HEK293 (cell line): ENCODE results near the gene PC.
A peak's percentile ranks its signal among the peaks of the same experiment; 100 is the strongest.

Experiments used
- CTCF ChIA-PET: fragments of 350-600 bp; formaldehyde crosslinking; extraction: SDS; loops from one replicate; lab custom pipeline; 2021; ENCODE audit warnings: antibody characterized with exemption; lab: Yijun Ruan, JAX
- POLR2A ChIA-PET: fragments of 300-600 bp; formaldehyde crosslinking; extraction: SDS; loops from one replicate; lab custom pipeline; 2020; ENCODE audit warnings: antibody characterized with exemption, inconsistent platforms; lab: Yijun Ruan, JAX
- H3K27ac ChIP-seq: fragments of 200-500 bp; sonication (Bioruptor generic); 2 replicates; pipeline ENCODE4 v1.5.1; 2014; ENCODE audit warnings: low read depth, low read length, control low read depth, inconsistent platforms; ENCODE audit errors: extremely low read depth
- H3K36me3 ChIP-seq, 2 experiments: fragments of 200-500 bp in 1 of 2; sonication (Bioruptor generic) in 1 of 2; 1 replicate in 1 of 2; 2 replicates in 1 of 2; pipeline ENCODE4 v1.5.1; 2014 to 2017; ENCODE audit warnings: inconsistent platforms in 2 of 2, low read length in 2 of 2; ENCODE audit not compliant: control insufficient read depth in 2 of 2, insufficient read depth in 1 of 2
- H3K4me1 ChIP-seq: fragments of 200-500 bp; sonication (Bioruptor generic); 2 replicates; pipeline ENCODE4 v1.5.1; 2014; ENCODE audit warnings: mild to moderate bottlenecking, low read length, inconsistent platforms; ENCODE audit not compliant: control insufficient read depth, insufficient read depth
- H3K4me3 ChIP-seq: 2 replicates; pipeline ENCODE4 v1.5.1; 2011; ENCODE audit warnings: low read depth, mild to moderate bottlenecking, control low read depth, low read length, moderate library complexity
- H3K9me3 ChIP-seq: fragments of 200-500 bp; sonication (Bioruptor generic); 2 replicates; pipeline ENCODE4 v1.5.1; 2014; ENCODE audit warnings: low read depth, low read length, inconsistent platforms; ENCODE audit not compliant: control insufficient read depth, insufficient read depth
- FEZF1 ChIP-seq: fragments of 450-650 bp; formaldehyde crosslinking; IDR thresholded peaks from 2 replicates; pipeline ENCODE4 v1.5.1; 2016; ENCODE audit warnings: missing biosample characterization, missing genetic modification characterization
- GLIS1 ChIP-seq: fragments of 450-650 bp; formaldehyde crosslinking; IDR thresholded peaks from 2 replicates; pipeline ENCODE4 v1.5.1; 2016; ENCODE audit warnings: missing biosample characterization, missing genetic modification characterization
- INSM2 ChIP-seq: fragments of 450-650 bp; formaldehyde crosslinking; IDR thresholded peaks from 2 replicates; pipeline ENCODE4 v1.5.1; 2016; ENCODE audit warnings: missing biosample characterization, missing genetic modification characterization
- KLF1 ChIP-seq: fragments of 450-650 bp; formaldehyde crosslinking; IDR thresholded peaks from 2 replicates; pipeline ENCODE4 v1.5.1; 2016; ENCODE audit warnings: missing biosample characterization, missing genetic modification characterization
- MYNN ChIP-seq: fragments of 450-650 bp; formaldehyde crosslinking; IDR thresholded peaks from 2 replicates; pipeline ENCODE4 v1.5.1; 2016; ENCODE audit warnings: missing biosample characterization, missing genetic modification characterization, borderline replicate concordance
- PBX3 ChIP-seq: sonication (generic); formaldehyde crosslinking; IDR thresholded peaks from 2 replicates; pipeline ENCODE4 v1.8.1; 2022; ENCODE audit warnings: mild to moderate bottlenecking, moderate library complexity, missing genetic modification reagents
- PRDM6 ChIP-seq: fragments of 450-650 bp; formaldehyde crosslinking; IDR thresholded peaks from 2 replicates; pipeline ENCODE4 v1.5.1; 2017; ENCODE audit warnings: missing biosample characterization, missing genetic modification characterization
- REPIN1 ChIP-seq: fragments of 450-650 bp; formaldehyde crosslinking; IDR thresholded peaks from 2 replicates; pipeline ENCODE4 v1.5.1; 2017; ENCODE audit warnings: missing biosample characterization, missing genetic modification characterization, low read depth
- SP7 ChIP-seq: fragments of 450-650 bp; formaldehyde crosslinking; IDR thresholded peaks from 2 replicates; pipeline ENCODE4 v1.5.1; 2016; ENCODE audit warnings: missing biosample characterization, missing genetic modification characterization
- ZFHX2 ChIP-seq: fragments of 450-650 bp; formaldehyde crosslinking; conservative IDR thresholded peaks from 2 replicates; pipeline ENCODE4 v1.5.1; 2016; ENCODE audit warnings: missing biosample characterization, missing genetic modification characterization
- ZNF114 ChIP-seq: fragments of 450-650 bp; formaldehyde crosslinking; IDR thresholded peaks from 2 replicates; pipeline ENCODE4 v1.5.0; 2017; ENCODE audit warnings: missing biosample characterization, missing genetic modification characterization
- ZNF146 ChIP-seq: fragments of 450-650 bp; formaldehyde crosslinking; IDR thresholded peaks from 2 replicates; pipeline ENCODE4 v1.5.1; 2016; ENCODE audit warnings: missing biosample characterization, missing genetic modification characterization
- ZNF23 ChIP-seq: fragments of 450-650 bp; formaldehyde crosslinking; IDR thresholded peaks from 2 replicates; pipeline ENCODE4 v1.5.1; 2016; ENCODE audit warnings: missing biosample characterization, missing genetic modification characterization, borderline replicate concordance
- ZNF354C ChIP-seq: fragments of 450-650 bp; formaldehyde crosslinking; IDR thresholded peaks from 2 replicates; pipeline ENCODE4 v1.5.1; 2016; ENCODE audit warnings: missing biosample characterization, missing genetic modification characterization, low read depth, borderline replicate concordance
- ZNF521 ChIP-seq: fragments of 450-650 bp; formaldehyde crosslinking; IDR thresholded peaks from 2 replicates; pipeline ENCODE4 v1.5.1; 2017; ENCODE audit warnings: missing biosample characterization, mild to moderate bottlenecking, missing genetic modification characterization
- ZNF555 ChIP-seq: fragments of 450-650 bp; formaldehyde crosslinking; conservative IDR thresholded peaks from 2 replicates; pipeline ENCODE4 v1.5.1; 2017; ENCODE audit warnings: missing biosample characterization, mild to moderate bottlenecking, missing genetic modification characterization, inconsistent platforms
- ZNF658 ChIP-seq: fragments of 450-650 bp; formaldehyde crosslinking; IDR thresholded peaks from 2 replicates; pipeline ENCODE4; 2016; ENCODE audit warnings: missing biosample characterization, missing genetic modification characterization
- ZSCAN18 ChIP-seq: fragments of 450-650 bp; formaldehyde crosslinking; IDR thresholded peaks from 2 replicates; pipeline ENCODE4 v1.5.1; 2016; ENCODE audit warnings: missing biosample characterization, missing genetic modification characterization
- ZSCAN30 ChIP-seq: fragments of 450-650 bp; IDR thresholded peaks from 2 replicates; pipeline ENCODE4 v1.5.1; 2018; ENCODE audit warnings: missing biosample characterization, mild to moderate bottlenecking, missing genetic modification characterization, moderate library complexity

Gene PC

GRCh38 chr11:66867425-66868040 lies 90.7 kb downstream of the PC start:
- no peaks in the 10 kb centered on the region for H3K9me3 ChIP-seq
- H3K4me1 ChIP-seq: no peaks in the 10 kb centered on the region
- CTCF ChIA-PET: interaction anchor here (1.1 kb wide), 1 partner anchor 13 kb away, joined by 4 read pairs; no protein-coding TSS in a partner anchor
- peaks cover 0 to 26% of the 10 kb centered on the region in 2 experiments; a peak in 1 of 3 replicates for H3K36me3 ChIP-seq
- no peak for TF ChIP-seq PBX3 (CRISPR knock-in tag)
- no peak for TF ChIP-seq REPIN1 (tag by site-specific recombination)
- TF ChIP-seq ZNF23 (tag by site-specific recombination): no peak
- no peak for TF ChIP-seq PRDM6 (tag by site-specific recombination)
- no peak for TF ChIP-seq INSM2 (tag by site-specific recombination)
- TF ChIP-seq ZNF354C (tag by site-specific recombination): no peak
- no peak for TF ChIP-seq ZNF146 (tag by site-specific recombination)
- no peak for TF ChIP-seq ZNF658 (tag by site-specific recombination)
- TF ChIP-seq FEZF1 (tag by site-specific recombination): no peak
- TF ChIP-seq ZSCAN30 (tag by site-specific recombination): no peak
- no peak for TF ChIP-seq GLIS1
- TF ChIP-seq KLF1 (tag by site-specific recombination): no peak
- TF ChIP-seq ZNF521: no peak
- no peak for TF ChIP-seq MYNN (tag by site-specific recombination)
- no peak for TF ChIP-seq SP7 (tag by site-specific recombination)
- no peak for TF ChIP-seq ZSCAN18 (tag by site-specific recombination)
- no peak for TF ChIP-seq ZNF555 (tag by site-specific recombination)
- H3K27ac ChIP-seq: no peak overlapping the region
- POLR2A ChIA-PET: interaction anchor here (1.1 kb wide), 1 partner anchor 24 kb away, joined by 3 read pairs; the partner anchor contains the start of gene RCE1
- no peak overlapping the region for H3K4me3 ChIP-seq

GRCh38 chr11:66866511-66866986 lies 91.6 kb downstream of the PC start:
- no peak overlapping the region for H3K27ac ChIP-seq
- POLR2A ChIA-PET: no interaction called here
- H3K4me3 ChIP-seq: no peak overlapping the region
- H3K36me3 ChIP-seq: peaks cover 0 to 24% of the 10 kb centered on the region in 2 experiments; a peak in 1 of 3 replicates
- H3K9me3 ChIP-seq: no peaks in the 10 kb centered on the region
- TF ChIP-seq ZFHX2 (tag by site-specific recombination) (0 out of 2 replicates have a peak, but pooled peaks have one; percentile 25), ZNF114 (tag by site-specific recombination) (no peak)
- CTCF ChIA-PET: interaction anchor here (0.7 to 1.1 kb wide), 2 partner anchors 14 to 19 kb away, joined by 4 read pairs; no protein-coding TSS in a partner anchor
- H3K4me1 ChIP-seq: no peaks in the 10 kb centered on the region
